Measurements from ENCODE around the gene OR52B4.

GRCh38 chr11:4381901-4382300 is 13.7 kb upstream of the OR52B4 start:
- no peak for TF ChIP-seq POLR2A (IDR thresholded peaks at IDR 0.05; ENCODE audit: low read depth, low read length)
- no peak for TF ChIP-seq POLR2AphosphoS5 (IDR thresholded peaks at IDR 0.05; ENCODE audit: low read depth, low read length)
